ENCODE results near the gene AMFR. TPM values are rescaled to one million over a fixed set of nuclear protein-coding genes. Genes with fewer than 3 reads are reported as not detected.

AMFR gene
- total and polyA plus RNA-seq, 2 of the 13 experiments (the other 11 are each of a cell fraction or from before 2014, with no cell fraction given): 52.9 to 108 TPM

GRCh38 chr16:56448005-56448404, 22.7 kb upstream of the AMFR start:
- Histone ChIP-seq H3K79me2 (ENCODE audit: insufficient read depth, low read length) (peaks cover 61% of the 10 kb centered on the region), H3K4me1 (ENCODE audit: insufficient read depth, low read length) (peaks cover 40% of the 10 kb centered on the region), H4K20me1 (ENCODE audit: insufficient read depth, low read length) (peaks cover 30% of the 10 kb centered on the region), H3K4me2 (ENCODE audit: low read depth, low read length) (peak overlapping the region; percentile 34), H3K4me3 (replicated peaks in 1 of 3; ENCODE audit: insufficient read depth in 1 of 3, low read depth in 2 of 3, low read length in 3 of 3) (no peak overlapping the region), H3K9me3 (ENCODE audit: low read length) (no peaks in the 10 kb centered on the region), H2AFZ (ENCODE audit: low read length) (no peak overlapping the region), H3K9ac (ENCODE audit: insufficient read depth, low read depth, low read length) (0 out of 2 replicates have a peak overlapping the region, but pooled peaks have one; percentile 3), H3K36me3 (replicated peaks in 1 of 2; ENCODE audit: control insufficient read depth in 1 of 2, insufficient read depth in 2 of 2, low read length in 2 of 2) (peaks cover 14 to 43% of the 10 kb centered on the region in 2 experiments), H3K27me3 (ENCODE audit: control insufficient read depth in 1 of 2, insufficient read depth in 2 of 2, low read length in 2 of 2) (no peaks in the 10 kb centered on the region; a peak in 1 of 5 replicates), H3K27ac (ENCODE audit: extremely low read length, insufficient read depth, low read length) (no peak overlapping the region)
- CTCF ChIA-PET (ENCODE audit: low intra/inter-chr PET ratio, low total read pairs): no interaction called here
- in situ Hi-C loops (cut with HindIII; ENCODE audit: extremely low pct_ligation_motif_present, low pct_unique_long_range_greater_than_20kb) (no loop called here), intact Hi-C loops (cut with micrococcal nuclease; ENCODE audit: unreplicated experiment) (no loop called here)
- POLR2A ChIA-PET: no interaction called here
- TF ChIP-seq ZMYM2 (CRISPR knock-in tag; IDR thresholded peaks at IDR 0.05): no peak
- 0 out of 2 replicates have a peak, but pooled peaks have one; percentile 53 for TF ChIP-seq ELF4 (CRISPR knock-in tag; IDR thresholded peaks at IDR 0.05; ENCODE audit: borderline replicate concordance)
- TF ChIP-seq ZNF512 (CRISPR knock-in tag; IDR thresholded peaks at IDR 0.05): no peak
- TF ChIP-seq HMG20A (CRISPR knock-in tag; IDR thresholded peaks at IDR 0.05; ENCODE audit: borderline replicate concordance): no peak
- peak; percentile 98 for TF ChIP-seq ZNF614 (CRISPR knock-in tag; IDR thresholded peaks at IDR 0.05; ENCODE audit: borderline replicate concordance)
- no TSS peak for BruUV-seq (replicated peaks)
- DNase-seq (ENCODE audit: low spot score): no peak
- FAIRE-seq: no peak
- ATAC-seq: no peak

- TF ChIP-seq MAZ (IDR thresholded peaks at IDR 0.05; ENCODE audit: borderline replicate concordance, low read depth, low read length) (no peak), MAZ (CRISPR knock-in tag; IDR thresholded peaks at IDR 0.05; ENCODE audit: low read depth) (no peak), RNF219 (CRISPR knock-in tag; IDR thresholded peaks at IDR 0.05) (no peak), PHF20 (CRISPR knock-in tag; IDR thresholded peaks at IDR 0.05) (no peak)
- 96% methylated on average over 2 of the region's 2 CpGs for WGBS (ENCODE audit: low lambda C conversion rate)
- H3K4me3 ChIP-seq (replicated peaks in 1 of 3; ENCODE audit: insufficient read depth in 1 of 3, low read depth in 2 of 3, low read length in 3 of 3): no peak overlapping the region
- in situ Hi-C loops (cut with HindIII; ENCODE audit: extremely low pct_ligation_motif_present, low pct_unique_long_range_greater_than_20kb): no loop called here
- H3K27me3 ChIP-seq (ENCODE audit: control insufficient read depth in 1 of 2, insufficient read depth in 2 of 2, low read length in 2 of 2): no peaks in the 10 kb centered on the region; a peak in 1 of 5 replicates
- peaks cover 14 to 50% of the 10 kb centered on the region in 2 experiments for H3K36me3 ChIP-seq (replicated peaks in 1 of 2; ENCODE audit: control insufficient read depth in 1 of 2, insufficient read depth in 2 of 2, low read length in 2 of 2)
- no peak overlapping the region for H3K4me2 ChIP-seq (ENCODE audit: low read depth, low read length)
- peaks cover 53% of the 10 kb centered on the region for H3K79me2 ChIP-seq (ENCODE audit: insufficient read depth, low read length)
- POLR2A ChIA-PET: no interaction called here
- FAIRE-seq (no peak), DNase-seq (ENCODE audit: low spot score) (no peak), ATAC-seq (no peak)
- intact Hi-C loops (cut with micrococcal nuclease; ENCODE audit: unreplicated experiment): no loop called here
- H3K9ac ChIP-seq (ENCODE audit: insufficient read depth, low read depth, low read length): no peak overlapping the region
- BruUV-seq (replicated peaks): no TSS peak
- H3K4me1 ChIP-seq (ENCODE audit: insufficient read depth, low read length): peaks cover 33% of the 10 kb centered on the region
- no peak overlapping the region for H3K27ac ChIP-seq (ENCODE audit: extremely low read length, insufficient read depth, low read length)
- no peak overlapping the region for H2AFZ ChIP-seq (ENCODE audit: low read length)
- peaks cover 30% of the 10 kb centered on the region for H4K20me1 ChIP-seq (ENCODE audit: insufficient read depth, low read length)
- no peaks in the 10 kb centered on the region for H3K9me3 ChIP-seq (ENCODE audit: low read length)
- CTCF ChIA-PET (ENCODE audit: low intra/inter-chr PET ratio, low total read pairs): no interaction called here
Measured at GRCh38 chr16:56447286-56447685, 21.9 kb upstream of the AMFR start.
